ENCODE data around the gene ZG16. TPM values are rescaled to one million over a fixed set of nuclear protein-coding genes. Genes with fewer than 3 reads are reported as not detected.

ZG16 gene
- total and polyA plus RNA-seq, 2 of the 8 experiments (the other 6 are each of a cell fraction or from before 2014, with no cell fraction given): not detected

DNA sequence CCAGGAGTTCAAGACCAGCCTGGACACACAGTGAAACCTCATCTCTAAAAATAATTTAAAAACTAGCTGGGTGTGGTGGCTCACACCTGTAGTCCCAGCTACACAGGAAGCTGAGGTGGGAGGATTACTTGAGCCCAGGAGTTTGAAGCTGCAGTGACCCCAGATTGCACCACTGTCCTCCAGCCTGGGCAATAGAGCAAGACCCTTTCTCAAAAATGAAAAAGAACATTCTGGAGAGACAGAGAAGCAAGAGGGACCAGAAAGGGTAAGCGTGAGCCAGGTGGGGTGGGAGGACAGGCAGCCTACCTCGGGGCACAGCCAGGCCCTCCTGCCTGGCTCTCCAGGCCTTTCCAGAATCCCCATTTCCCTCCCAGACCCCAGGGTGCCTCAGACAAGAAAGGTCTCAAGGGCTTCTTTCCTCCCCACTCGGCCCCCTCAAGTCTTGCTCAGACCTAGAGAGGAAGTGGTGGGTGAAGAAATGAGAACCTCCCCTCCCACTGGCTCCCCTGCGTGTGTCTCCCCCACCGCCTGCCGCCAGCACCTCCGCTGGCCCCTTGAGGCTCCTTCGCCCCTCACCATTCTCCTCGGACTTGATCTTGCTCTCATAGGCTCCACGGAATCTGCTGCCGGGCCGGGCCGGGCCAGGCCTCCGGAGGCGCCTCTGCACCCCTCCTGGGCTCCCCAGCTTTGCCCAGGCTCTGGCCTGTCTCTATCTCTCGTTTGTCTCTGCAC, 32.8 kb upstream of the ZG16 start:
- Histone ChIP-seq H2BK15ac (ENCODE audit: low read length) (no peak overlapping the region), H3K14ac (ENCODE audit: insufficient read length) (no peak overlapping the region), H2AFZ (ENCODE audit: low read length) (no peak overlapping the region), H3K79me2 (ENCODE audit: control insufficient read depth in 1 of 2, insufficient read depth in 2 of 2, low read length in 2 of 2) (no peaks in the 10 kb centered on the region), H3K9ac (replicated peaks in 1 of 4; ENCODE audit: extremely low read depth in 1 of 4, low read depth in 3 of 4, low read length in 3 of 4) (no peak overlapping the region), H3K4me2 (ENCODE audit: insufficient read depth in 1 of 2, low read depth in 2 of 2, low read length in 2 of 2) (no peak overlapping the region), H4K20me1 (replicated peaks in 1 of 2; ENCODE audit: control insufficient read depth in 1 of 2, insufficient read depth in 2 of 2, low read length in 2 of 2) (peaks cover 11 to 14% of the 10 kb centered on the region in 2 experiments), H2BK5ac (ENCODE audit: low read depth, low read length) (no peak overlapping the region), H2AK5ac (ENCODE audit: low read depth, low read length) (no peak overlapping the region), H4K8ac (ENCODE audit: extremely low read depth, insufficient read depth, low read length) (peak overlapping the region; percentile 82; the same call in 1 of the 2 replicates), H3K27ac (ENCODE audit: low read depth, low read length) (no peak overlapping the region), H3K27me3 (replicated peaks in 1 of 4; ENCODE audit: control insufficient read depth in 3 of 4, extremely low read depth in 1 of 4, insufficient read depth in 3 of 4, low read length in 3 of 4) (no peaks in the 10 kb centered on the region), H4K91ac (replicated peaks; ENCODE audit: insufficient read length, low read length) (no peak overlapping the region), H2BK120ac (replicated peaks; ENCODE audit: low read depth, low read length) (no peak overlapping the region), H3K56ac (replicated peaks; ENCODE audit: insufficient read length, low read depth, low read length) (no peak overlapping the region), H3K23me2 (ENCODE audit: low read depth, low read length) (no peaks in the 10 kb centered on the region), H3K23ac (ENCODE audit: insufficient read length) (no peak overlapping the region), H4K5ac (ENCODE audit: insufficient read length, low read depth, low read length) (no peak overlapping the region), H3K9me3 (ENCODE audit: insufficient read depth in 2 of 2, low read depth in 1 of 2, low read length in 1 of 2) (peaks cover 8 to 9% of the 10 kb centered on the region in 2 experiments; a peak in 2 of 4 replicates), H3K4ac (replicated peaks; ENCODE audit: insufficient read length, low read depth, low read length) (no peak overlapping the region), H3K4me1 (replicated peaks in 1 of 4; ENCODE audit: control insufficient read depth in 3 of 4, insufficient read depth in 4 of 4, low read length in 3 of 4) (peaks cover 0 to 4% (median 2%) of the 10 kb centered on the region in 4 experiments; a peak in 4 of 7 replicates), H3K18ac (ENCODE audit: extremely low read depth, low read length) (no peak overlapping the region), H2BK20ac (ENCODE audit: low read length) (no peak overlapping the region), H3K4me3 (ENCODE audit: extremely low read depth in 1 of 4, insufficient read depth in 2 of 4, low read depth in 3 of 4, low read length in 4 of 4) (no peak overlapping the region), H2BK12ac (ENCODE audit: low read depth, low read length) (no peak overlapping the region), H3K79me1 (ENCODE audit: low read depth, low read length) (0 out of 2 replicates have a peak, but pooled peaks cover 2% of the 10 kb centered on the region), H3K36me3 (ENCODE audit: control insufficient read depth in 2 of 4, insufficient read depth in 4 of 4, low read length in 3 of 4) (peaks cover 0 to 8% (median 0%) of the 10 kb centered on the region in 4 experiments; a peak in 2 of 8 replicates)
- no peak for DNase-seq (ENCODE audit: low read depth in 1 of 2, low spot score in 2 of 2)
- WGBS, 2 experiments (ENCODE audit: extremely low coverage in 1 of 2, insufficient coverage in 1 of 2, insufficient read length in 1 of 2, insufficient replicate concordance in 2 of 2, low coverage in 1 of 2, low lambda C conversion rate in 2 of 2, missing lambda C conversion rate in 1 of 2): 72% methylated on average over 15 of the region's 16 CpGs; no CpG with 5 or more reads in 1 of the 2 experiments
- TF ChIP-seq, protein P1, sequence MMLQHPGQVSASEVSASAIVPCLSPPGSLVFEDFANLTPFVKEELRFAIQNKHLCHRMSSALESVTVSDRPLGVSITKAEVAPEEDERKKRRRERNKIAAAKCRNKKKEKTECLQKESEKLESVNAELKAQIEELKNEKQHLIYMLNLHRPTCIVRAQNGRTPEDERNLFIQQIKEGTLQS (IDR thresholded peaks at IDR 0.05; ENCODE audit: insufficient read depth, low read depth, low read length): no peak
- TF ChIP-seq CHD1 (IDR thresholded peaks at IDR 0.05; ENCODE audit: low read depth, low read length): no peak
- TF ChIP-seq SP1 (IDR thresholded peaks at IDR 0.05; ENCODE audit: low read depth, low read length): no peak
- no peak for TF ChIP-seq BRCA1 (IDR thresholded peaks at IDR 0.05; ENCODE audit: low read depth, low read length)
- TF ChIP-seq GTF2F1 (IDR thresholded peaks at IDR 0.05; ENCODE audit: borderline replicate concordance, low read depth, low read length): no peak
- no peak for TF ChIP-seq ASH2L (IDR thresholded peaks at IDR 0.05; ENCODE audit: low read length)
- TF ChIP-seq BCL11A (IDR thresholded peaks at IDR 0.05; ENCODE audit: low read depth in 2 of 2, low read length in 2 of 2): no peak
- TF ChIP-seq POLR2A (IDR thresholded peaks at IDR 0.05; ENCODE audit: control extremely low read depth in 1 of 2, low read depth in 2 of 2, low read length in 2 of 2): peak; percentile 26 to 75; a peak in 2 of 3 replicates
- TF ChIP-seq RXRA (IDR thresholded peaks at IDR 0.05; ENCODE audit: insufficient read depth, low read depth, low read length): no peak
- no peak for TF ChIP-seq HDAC6 (IDR thresholded peaks at IDR 0.05; ENCODE audit: low read depth, low read length)
- TF ChIP-seq POLR2AphosphoS5 (IDR thresholded peaks at IDR 0.05; ENCODE audit: low read depth, low read length): peak; percentile 59; the same call in 1 of the 2 replicates
- POLR2A ChIA-PET (ENCODE audit: partially characterized antibody): interaction anchor here (0.6 to 3.1 kb wide), 11 partner anchors 10 to 655 kb away, joined by 3 to 16 read pairs (median 5); partner anchors contain the start of gene ZG16
- FAIRE-seq: no peak
- CTCF ChIA-PET (ENCODE audit: partially characterized antibody): interaction anchor here (1.7 kb wide), 1 partner anchor 54 kb away, joined by 3 read pairs; no protein-coding TSS in a partner anchor
